H9 (cell line): ENCODE results near the gene G2E3. TPM values are rescaled to one million over a fixed set of nuclear protein-coding genes. Genes with fewer than 3 reads are reported as not detected.
A peak's percentile ranks its signal among the peaks of the same experiment; 100 is the strongest.

Source experiments
- DNase-seq: peaks from one replicate; pipeline ENCODE4 v3.0.0-alpha.2; 2017
- H2AFZ ChIP-seq: one replicate; pipeline ENCODE4 v1.6.1; 2013; ENCODE audit warnings: mild to moderate bottlenecking, low read length, control low read depth, moderate library complexity
- H2AK5ac ChIP-seq: 2 replicates; pipeline ENCODE4 v1.6.1; 2013; ENCODE audit warnings: low read length, control low read depth, mixed read lengths; ENCODE audit not compliant: insufficient read length
- H2BK120ac ChIP-seq: one replicate; pipeline ENCODE4 v1.6.1; 2013; ENCODE audit warnings: low read depth, mild to moderate bottlenecking, low read length, control low read depth, inconsistent platforms; ENCODE audit not compliant: poor library complexity, severe bottlenecking
- H2BK12ac ChIP-seq: 2 replicates; pipeline ENCODE4 v1.6.1; 2013; ENCODE audit warnings: low read length, control low read depth, mixed read lengths, low read depth; ENCODE audit not compliant: insufficient read length
- H2BK15ac ChIP-seq: 2 replicates; pipeline ENCODE4 v1.6.1; 2013; ENCODE audit warnings: low read depth, low read length, control low read depth
- H2BK20ac ChIP-seq: one replicate; pipeline ENCODE4 v1.6.1; 2013; ENCODE audit warnings: low read depth, mild to moderate bottlenecking, low read length, control low read depth, inconsistent platforms; ENCODE audit not compliant: poor library complexity, severe bottlenecking
- H2BK5ac ChIP-seq: 2 replicates; pipeline ENCODE4 v1.6.1; 2013; ENCODE audit warnings: low read length, control low read depth, mixed read lengths; ENCODE audit not compliant: insufficient read length
- H3K14ac ChIP-seq: 2 replicates; pipeline ENCODE4 v1.6.1; 2013; ENCODE audit warnings: low read length, control low read depth; ENCODE audit not compliant: insufficient read depth
- H3K18ac ChIP-seq: 2 replicates; pipeline ENCODE4 v1.6.1; 2013; ENCODE audit warnings: low read depth, mild to moderate bottlenecking, mixed read lengths, low read length, control low read depth; ENCODE audit not compliant: insufficient read length
- H3K23ac ChIP-seq: 2 replicates; pipeline ENCODE4 v1.6.1; 2013; ENCODE audit warnings: low read length, control low read depth, mixed read lengths, low read depth; ENCODE audit not compliant: insufficient read length
- H3K23me2 ChIP-seq: 2 replicates; pipeline ENCODE4 v1.6.1; 2013; ENCODE audit warnings: low read depth, mild to moderate bottlenecking, mixed read lengths, low read length, control low read depth; ENCODE audit not compliant: insufficient read length, poor library complexity, severe bottlenecking
- H3K27ac ChIP-seq: 2 replicates; pipeline ENCODE4 v1.5.1; 2013; ENCODE audit warnings: low read length, control low read depth, mixed read lengths, low read depth; ENCODE audit not compliant: insufficient read length
- H3K27me3 ChIP-seq: 2 replicates; pipeline ENCODE4 v1.6.1; 2013; ENCODE audit warnings: low read length, control low read depth, inconsistent platforms; ENCODE audit not compliant: insufficient read depth
- H3K4ac ChIP-seq: 2 replicates; pipeline ENCODE4 v1.6.1; 2013; ENCODE audit warnings: low read depth, mild to moderate bottlenecking, control low read depth, inconsistent platforms, low read length, moderate library complexity
- H3K4me1 ChIP-seq: 2 replicates; pipeline ENCODE4 v1.6.1; 2013; ENCODE audit warnings: low read length, control low read depth, inconsistent platforms; ENCODE audit not compliant: insufficient read depth
- H3K4me2 ChIP-seq: 2 replicates; pipeline ENCODE4 v1.6.1; 2013; ENCODE audit warnings: low read length, control low read depth, mixed read lengths; ENCODE audit not compliant: insufficient read length, insufficient read depth
- H3K56ac ChIP-seq: 2 replicates; pipeline ENCODE4 v1.6.1; 2013; ENCODE audit warnings: low read depth, mild to moderate bottlenecking, mixed read lengths, low read length, control low read depth; ENCODE audit not compliant: insufficient read length
- H3K79me1 ChIP-seq: 2 replicates; pipeline ENCODE4 v1.6.1; 2013; ENCODE audit warnings: low read depth, mild to moderate bottlenecking, moderate library complexity, low read length, control low read depth, inconsistent platforms; ENCODE audit not compliant: insufficient read depth, poor library complexity, severe bottlenecking
- H3K79me2 ChIP-seq: 2 replicates; pipeline ENCODE4 v1.6.1; 2013; ENCODE audit warnings: low read length, control low read depth, inconsistent platforms; ENCODE audit not compliant: insufficient read depth
- H3K9ac ChIP-seq: 2 replicates; pipeline ENCODE4 v1.6.1; 2013; ENCODE audit warnings: low read length, control low read depth, mixed read lengths; ENCODE audit not compliant: insufficient read length; ENCODE audit errors: extremely low read depth
- H3K9me3 ChIP-seq: one replicate; pipeline ENCODE4 v1.6.1; 2013; ENCODE audit warnings: low read depth, low read length, inconsistent platforms; ENCODE audit not compliant: control insufficient read depth
- H3T11ph ChIP-seq: one replicate; pipeline ENCODE4 v1.6.1; 2013; ENCODE audit warnings: mild to moderate bottlenecking, low read length, control low read depth, inconsistent platforms
- H4K20me1 ChIP-seq: one replicate; pipeline ENCODE4 v1.6.1; 2013; ENCODE audit not compliant: control insufficient read depth, insufficient read length, insufficient read depth
- H4K5ac ChIP-seq: 2 replicates; pipeline ENCODE4 v1.6.1; 2013; ENCODE audit warnings: low read depth, mild to moderate bottlenecking, mixed read lengths, low read length, control low read depth; ENCODE audit not compliant: insufficient read length
- H4K8ac ChIP-seq: replicated peaks from 2 replicates; pipeline ENCODE4 v1.6.1; 2013; ENCODE audit warnings: low read length, control low read depth, mixed read lengths, low read depth; ENCODE audit not compliant: insufficient read length
- H4K91ac ChIP-seq: 2 replicates; pipeline ENCODE4 v1.6.1; 2013; ENCODE audit warnings: low read depth, mild to moderate bottlenecking, moderate library complexity, mixed read lengths, low read length, control low read depth; ENCODE audit not compliant: insufficient read length
- H3K27ac Mint-ChIP-seq, 3 experiments: 2 replicates in 2 of 3; 3 replicates in 1 of 3; pipeline ENCODE4 v1.8.0; 2020 to 2021; ENCODE audit warnings: mixed read lengths in 3 of 3, mild to moderate bottlenecking in 1 of 3, moderate library complexity in 1 of 3
- H3K27me3 Mint-ChIP-seq: 2 replicates; pipeline ENCODE4 v1.8.0; 2021; ENCODE audit warnings: low read depth, mild to moderate bottlenecking, moderate library complexity, mixed read lengths
- H3K36me3 Mint-ChIP-seq, 3 experiments: 2 replicates in 2 of 3; 3 replicates in 1 of 3; pipeline ENCODE4 v1.8.0; 2020 to 2021; ENCODE audit warnings: low read depth in 3 of 3, mixed read lengths in 3 of 3; ENCODE audit not compliant: insufficient read depth in 1 of 3
- H3K4me1 Mint-ChIP-seq, 2 experiments: 2 replicates each; pipeline ENCODE4 v1.8.0; 2020; ENCODE audit warnings: mixed read lengths in 2 of 2
- H3K4me3 Mint-ChIP-seq, 2 experiments: 2 replicates in 1 of 2; 3 replicates in 1 of 2; pipeline ENCODE4 v1.8.0; 2020 to 2021; ENCODE audit warnings: mild to moderate bottlenecking in 2 of 2, mixed read lengths in 2 of 2, moderate library complexity in 1 of 2
- H3K9me3 Mint-ChIP-seq, 2 experiments: 2 replicates in 1 of 2; 3 replicates in 1 of 2; pipeline ENCODE4 v1.8.0; 2020; ENCODE audit warnings: mild to moderate bottlenecking in 2 of 2, mixed read lengths in 2 of 2, moderate library complexity in 1 of 2
- CTCF ChIP-seq: fragments of 200-600 bp; sonication (generic); conservative IDR thresholded peaks from 3 replicates; pipeline ENCODE4 v1.8.0; 2021; ENCODE audit warnings: antibody characterized with exemption, mild to moderate bottlenecking
- WGBS: extraction: QIAGEN DNeasy Blood & Tissue Kit; methylation state at CpG from one replicate; pipeline ENCODE4 v1.1.7; 2013; ENCODE audit warnings: missing lambda C conversion rate, low lambda C conversion rate, mixed read lengths; ENCODE audit not compliant: insufficient read length; ENCODE audit errors: extremely low coverage; 5-methylcytosine and 5-hydroxymethylcytosine counted together
- total RNA-seq: library from RNA; stranded (reverse); gene quantifications from 2 replicates; pipeline ENCODE4 v1.2.1, GENCODE V29; 2021

G2E3 gene
- total RNA-seq, 1 experiment from 2014 or later = 49.2 TPM

DNA sequence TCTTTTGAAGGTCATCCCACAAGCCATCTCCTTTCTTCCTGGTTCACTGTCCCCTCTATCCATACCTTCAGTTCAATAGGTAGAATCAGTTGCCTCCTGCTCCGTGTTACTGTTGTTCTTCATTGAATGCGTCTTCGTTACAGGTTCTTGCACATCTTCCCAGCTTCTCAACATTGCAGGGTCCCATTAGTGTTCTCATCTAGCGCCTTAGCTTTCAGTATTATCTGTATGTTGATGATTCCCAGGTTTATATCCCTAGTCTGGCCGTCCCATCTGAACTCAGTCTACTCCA lies 65.1 kb downstream of the G2E3 start:
- no peak overlapping the region for H2BK120ac ChIP-seq
- no peak overlapping the region for H3K23ac ChIP-seq
- no peak for TF ChIP-seq CTCF
- H4K8ac ChIP-seq = no peak overlapping the region
- H2BK12ac ChIP-seq = no peak overlapping the region
- H3K79me2 ChIP-seq = peaks cover 19% of the 10 kb centered on the region; the same call in 1 of the 2 replicates
- H4K91ac ChIP-seq = no peak overlapping the region
- H3K56ac ChIP-seq = no peak overlapping the region
- no peaks in the 10 kb centered on the region for H3K9me3 ChIP-seq
- Mint-ChIP-seq H3K27ac (no peak overlapping the region; a peak in 1 of 7 replicates), H3K36me3 (peaks cover 3 to 12% (median 10%) of the 10 kb centered on the region in 3 experiments; a peak in 4 of 7 replicates), H3K9me3 (no peaks in the 10 kb centered on the region), H3K4me3 (peak overlapping the region; percentile 18 to 59), H3K4me1 (peaks cover 19 to 20% of the 10 kb centered on the region in 2 experiments), H3K27me3 (no peaks in the 10 kb centered on the region)
- H3T11ph ChIP-seq = no peak overlapping the region
- H3K4ac ChIP-seq = no peak overlapping the region
- no peak overlapping the region for H2BK20ac ChIP-seq
- H2AK5ac ChIP-seq = no peak overlapping the region
- 0 out of 2 replicates have a peak, but pooled peaks cover 3% of the 10 kb centered on the region for H3K4me1 ChIP-seq
- no peaks in the 10 kb centered on the region for H3K27me3 ChIP-seq
- H3K79me1 ChIP-seq = no peaks in the 10 kb centered on the region
- H2AFZ ChIP-seq = no peak overlapping the region
- H2BK15ac ChIP-seq = no peak overlapping the region
- H3K23me2 ChIP-seq = no peaks in the 10 kb centered on the region
- H3K18ac ChIP-seq = no peak overlapping the region
- no peak overlapping the region for H3K27ac ChIP-seq
- no peak overlapping the region for H4K5ac ChIP-seq
- no CpG with 5 or more reads among the region's 5 CpGs for WGBS
- no peak overlapping the region for H3K9ac ChIP-seq
- H3K4me2 ChIP-seq = no peak overlapping the region
- H3K14ac ChIP-seq = no peak overlapping the region
- DNase-seq = no peak
- H4K20me1 ChIP-seq = no peaks in the 10 kb centered on the region
- H2BK5ac ChIP-seq = no peak overlapping the region
